ENCODE data around the gene LRMDA.

The LRMDA gene

GRCh38 chr10:75431180-75432111 lies at the start of gene LRMDA:
Gene LRMDA (plus strand): TSS chr10:75431624.
- DNase-seq: peak; percentile 42

DNA sequence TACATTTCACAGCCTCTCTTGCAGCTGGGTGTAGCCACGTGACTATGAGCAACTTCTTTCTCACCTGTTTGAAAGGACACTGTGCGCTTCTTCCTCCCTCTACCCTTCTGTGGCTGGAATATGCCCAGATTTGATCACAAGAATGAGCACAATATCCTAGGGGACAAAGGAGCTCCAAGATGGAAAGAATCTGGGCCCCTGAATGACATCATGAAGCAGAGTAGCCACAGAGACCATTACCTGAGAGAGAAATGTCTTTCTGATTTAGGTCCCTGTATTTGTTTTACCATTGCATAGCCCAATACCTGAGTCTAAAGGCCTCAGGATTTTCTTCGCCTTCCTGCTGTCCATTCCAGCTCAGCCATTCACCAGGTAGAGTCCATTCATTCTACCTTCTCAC lies 45.3 kb upstream of the LRMDA start:
- no peak for DNase-seq

DNA sequence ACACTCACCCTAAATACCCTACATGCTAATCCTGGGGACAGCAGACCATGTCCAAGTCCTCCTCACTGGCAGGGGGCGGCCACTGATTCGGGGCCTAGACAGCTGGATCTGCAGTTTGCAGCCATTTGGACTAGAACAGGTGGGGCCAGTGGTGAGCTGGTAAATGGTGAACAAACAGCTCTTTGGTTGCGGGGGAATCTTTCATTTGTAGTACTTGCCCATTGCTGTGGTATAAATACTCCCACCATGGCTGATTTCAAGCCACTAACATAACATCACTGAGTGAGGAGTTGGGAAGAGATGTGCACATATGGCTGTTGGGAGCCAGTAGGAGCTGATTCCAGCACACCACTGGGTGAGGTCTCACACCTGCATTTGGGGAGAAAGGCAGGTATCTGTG lies 43.3 kb upstream of the LRMDA start:
- DNase-seq: no peak

GRCh38 chr10:75390178-75390577 lies 41.2 kb upstream of the LRMDA start:
- DNase-seq: no peak

GRCh38 chr10:75392271-75392670 lies 39.2 kb upstream of the LRMDA start:
- no peak for DNase-seq

- no peak for DNase-seq
These were observed 38.7 kb upstream of the LRMDA start for GRCh38 chr10:75392744-75393143.

DNA sequence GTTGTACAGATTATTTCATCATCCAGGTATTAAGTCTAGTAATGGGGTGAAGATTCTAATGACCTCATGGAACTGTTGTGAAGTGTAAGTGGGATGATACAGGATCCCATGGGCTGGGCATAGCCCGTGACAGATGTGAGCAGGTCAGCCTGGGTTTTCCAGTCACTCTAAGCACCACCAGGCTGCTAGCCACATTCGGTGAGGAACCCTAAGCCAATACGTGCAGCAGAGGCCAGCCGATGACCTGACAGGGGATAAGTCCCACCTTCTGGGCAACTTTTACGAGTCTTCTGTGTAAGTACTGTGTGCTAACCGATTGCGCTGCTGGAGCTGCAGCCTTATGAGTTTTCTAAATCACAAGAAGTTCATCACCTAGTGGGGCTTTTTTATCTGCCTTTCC lies 37.2 kb upstream of the LRMDA start:
- DNase-seq: no peak

GRCh38 chr10:75395066-75395931 lies 36.1 kb upstream of the LRMDA start:
- peak; percentile 88 for DNase-seq

GRCh38 chr10:75395932-75396630 lies 35.3 kb upstream of the LRMDA start:
- peak; percentile 74 for DNase-seq

DNA sequence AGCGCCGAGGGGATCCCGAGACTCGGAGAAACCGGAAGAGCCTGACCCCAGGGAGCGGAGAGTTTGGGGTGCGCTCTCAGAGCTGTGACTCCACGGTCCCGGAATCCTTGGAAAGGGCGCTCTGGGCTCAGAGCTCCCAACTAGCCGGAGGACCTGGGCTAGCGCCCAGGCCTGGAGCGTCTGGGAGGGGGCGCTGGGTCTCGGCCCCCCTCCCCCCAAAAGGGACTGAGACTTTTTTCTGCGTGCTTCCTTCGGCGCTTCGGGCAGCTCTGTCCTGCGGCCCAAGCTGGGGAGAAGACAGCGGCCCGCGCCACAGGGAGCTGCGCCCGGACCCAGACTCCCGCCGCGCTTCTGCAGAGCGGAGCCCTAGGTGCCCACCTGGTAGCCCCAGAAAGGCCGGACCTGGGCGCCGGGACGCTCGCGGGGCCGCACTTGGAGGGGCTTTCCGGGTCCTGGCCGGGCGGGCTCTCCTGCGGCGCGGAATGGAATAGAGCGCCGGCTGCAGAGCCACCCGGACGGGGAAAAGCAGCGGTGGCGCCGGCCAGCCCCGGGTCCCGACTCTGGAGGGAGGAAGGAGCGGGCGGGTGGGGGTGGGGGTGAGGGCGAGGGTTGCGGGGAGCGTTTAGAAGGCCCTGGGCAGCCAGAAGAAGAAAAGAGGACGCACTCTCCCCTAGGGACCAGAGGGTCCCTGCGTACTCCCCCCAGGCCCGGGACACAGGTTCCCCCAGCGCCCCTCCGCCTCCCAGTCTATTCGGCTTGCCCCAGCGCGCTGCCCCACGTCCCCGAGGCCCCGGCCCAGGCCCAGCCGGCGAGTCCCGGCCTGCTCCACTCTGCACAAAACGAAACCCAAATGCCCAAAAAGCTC lies 34.6 kb upstream of the LRMDA start:
- DNase-seq: peak; percentile 65

DNA sequence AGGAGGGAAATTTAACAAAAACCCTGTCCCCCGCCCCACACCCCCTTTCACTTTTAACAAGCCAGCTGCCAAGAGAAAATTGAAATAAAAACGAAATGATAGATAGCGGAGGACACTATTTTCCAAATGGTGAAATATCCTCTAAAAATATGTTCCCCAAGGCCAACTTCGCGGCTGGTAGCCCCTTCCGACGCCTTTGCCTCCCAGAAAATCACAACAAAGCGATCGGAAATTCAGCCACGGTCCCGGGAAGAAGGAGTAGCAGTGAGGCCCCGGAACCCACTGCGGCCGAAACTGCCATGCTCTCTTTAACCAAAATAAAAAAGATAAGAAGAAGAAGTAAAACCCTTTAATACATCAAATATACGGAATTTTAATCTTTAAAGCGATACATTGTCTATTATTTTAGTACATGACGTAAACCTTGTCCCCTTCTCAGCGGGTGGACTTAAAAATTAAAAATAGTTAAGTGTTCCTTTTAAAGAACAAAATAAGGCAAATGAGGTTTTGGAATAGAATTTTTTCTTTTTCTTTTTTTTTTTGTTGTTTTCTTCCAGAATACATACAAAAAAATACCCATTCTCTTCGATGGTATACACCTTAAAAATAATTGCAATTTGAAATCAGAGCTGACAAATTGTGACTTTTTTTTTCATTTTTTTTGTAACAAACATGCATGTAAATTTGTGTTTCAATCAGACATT lies 33.8 kb upstream of the LRMDA start:
- DNase-seq: peak; percentile 68

DNA sequence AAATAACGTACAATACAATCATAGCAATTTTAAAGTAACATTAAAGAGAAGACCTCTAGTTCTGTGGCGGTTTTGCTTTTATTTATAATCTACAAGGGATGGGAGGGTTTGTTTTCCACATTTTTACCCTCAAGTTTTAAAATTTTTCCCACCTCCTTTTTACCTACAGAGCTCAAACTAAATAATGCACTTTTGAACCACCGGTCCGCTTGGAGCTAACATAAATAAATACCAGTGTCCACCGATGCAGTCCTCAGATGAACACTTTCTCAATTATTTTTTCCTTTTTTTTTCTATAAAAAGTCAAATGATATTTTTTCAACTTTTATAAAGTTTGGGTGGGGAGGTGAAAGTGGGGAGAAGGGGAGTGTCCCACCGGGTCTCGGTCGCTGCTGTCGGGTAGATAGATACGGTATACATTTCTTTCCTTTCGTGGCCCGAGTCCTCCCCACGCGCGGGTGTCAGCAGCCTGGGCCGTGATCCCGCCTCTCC lies 33.2 kb upstream of the LRMDA start:
- peak; percentile 60 for DNase-seq

DNA sequence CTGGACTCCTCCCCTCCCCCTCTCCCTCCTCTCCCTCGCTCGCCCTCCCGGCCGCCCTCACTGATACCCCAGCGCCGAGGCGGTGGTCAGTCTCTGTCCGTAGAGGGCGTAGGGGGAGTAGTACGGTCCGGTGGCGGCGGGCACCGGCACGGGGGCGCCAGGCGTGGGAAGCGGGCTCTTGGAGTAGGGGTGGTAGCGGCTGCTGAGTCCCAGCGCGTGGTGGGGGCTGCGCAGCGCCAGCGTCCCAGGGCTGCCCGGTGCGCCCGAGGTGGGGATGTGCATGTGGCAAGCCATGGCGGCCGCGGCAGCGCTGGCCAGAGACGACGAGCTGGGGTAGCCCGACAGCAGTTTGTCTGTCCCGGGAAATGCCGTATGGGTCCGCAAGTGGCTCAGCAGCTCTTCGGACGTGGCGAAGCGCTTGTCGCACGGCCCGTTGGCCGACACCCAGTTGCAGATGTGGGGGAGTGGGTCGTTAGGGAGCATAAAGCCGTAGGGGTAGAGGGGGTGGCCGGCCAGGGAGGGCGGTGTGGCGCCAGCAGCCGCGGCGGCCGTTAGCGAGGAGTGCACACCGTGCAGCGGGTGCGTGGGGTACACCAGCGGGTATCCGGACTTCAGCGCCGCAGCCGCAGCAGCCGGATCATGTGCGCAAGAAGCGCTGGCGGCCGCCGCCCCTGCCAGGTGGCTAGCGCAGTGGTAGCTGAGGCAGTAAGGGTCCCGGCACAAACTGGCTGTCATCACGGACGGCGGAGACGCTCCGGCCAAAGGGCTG lies 32.5 kb upstream of the LRMDA start:
- peak; percentile 74 for DNase-seq

DNA sequence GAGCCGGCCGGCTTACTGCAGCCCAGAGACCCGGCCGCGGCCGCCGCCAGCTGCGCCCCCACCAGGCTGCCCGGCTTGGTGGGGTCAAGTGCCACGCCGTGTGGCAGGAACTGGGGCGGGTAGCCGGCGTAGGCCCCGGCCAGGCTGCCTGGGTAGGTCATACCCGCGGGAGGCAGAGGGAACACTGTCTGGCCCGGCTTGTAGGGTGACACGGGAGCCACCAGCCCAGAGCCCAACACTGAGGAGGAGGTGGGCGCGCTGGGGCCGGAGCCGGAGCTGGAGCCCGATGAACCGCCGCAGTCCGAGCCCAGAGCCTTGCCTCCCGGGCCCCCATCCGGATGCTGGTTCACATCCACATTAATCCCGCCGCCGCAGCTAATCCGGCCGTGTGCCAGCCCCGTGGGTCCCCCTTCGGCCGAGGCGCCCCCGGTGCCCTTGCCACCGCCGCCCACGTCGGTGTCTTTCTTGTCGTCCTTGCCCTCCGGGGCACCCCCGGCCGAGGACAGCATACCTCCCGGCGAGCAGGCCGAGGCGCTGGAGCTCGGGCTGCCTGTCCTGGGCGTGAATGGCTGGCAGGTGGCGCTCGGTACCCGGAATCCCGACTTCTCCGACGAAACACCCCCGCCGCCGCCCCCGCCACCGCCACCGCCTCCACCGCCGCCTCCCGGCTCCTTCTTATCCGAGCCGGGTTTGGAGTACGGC lies 31.8 kb upstream of the LRMDA start:
- DNase-seq: peak; percentile 90

GRCh38 chr10:75400163-75400770 lies 31.2 kb upstream of the LRMDA start:
- DNase-seq: peak; percentile 76

- peak; percentile 83 for DNase-seq
These were observed 30.5 kb upstream of the LRMDA start for GRCh38 chr10:75400771-75401568.

DNA sequence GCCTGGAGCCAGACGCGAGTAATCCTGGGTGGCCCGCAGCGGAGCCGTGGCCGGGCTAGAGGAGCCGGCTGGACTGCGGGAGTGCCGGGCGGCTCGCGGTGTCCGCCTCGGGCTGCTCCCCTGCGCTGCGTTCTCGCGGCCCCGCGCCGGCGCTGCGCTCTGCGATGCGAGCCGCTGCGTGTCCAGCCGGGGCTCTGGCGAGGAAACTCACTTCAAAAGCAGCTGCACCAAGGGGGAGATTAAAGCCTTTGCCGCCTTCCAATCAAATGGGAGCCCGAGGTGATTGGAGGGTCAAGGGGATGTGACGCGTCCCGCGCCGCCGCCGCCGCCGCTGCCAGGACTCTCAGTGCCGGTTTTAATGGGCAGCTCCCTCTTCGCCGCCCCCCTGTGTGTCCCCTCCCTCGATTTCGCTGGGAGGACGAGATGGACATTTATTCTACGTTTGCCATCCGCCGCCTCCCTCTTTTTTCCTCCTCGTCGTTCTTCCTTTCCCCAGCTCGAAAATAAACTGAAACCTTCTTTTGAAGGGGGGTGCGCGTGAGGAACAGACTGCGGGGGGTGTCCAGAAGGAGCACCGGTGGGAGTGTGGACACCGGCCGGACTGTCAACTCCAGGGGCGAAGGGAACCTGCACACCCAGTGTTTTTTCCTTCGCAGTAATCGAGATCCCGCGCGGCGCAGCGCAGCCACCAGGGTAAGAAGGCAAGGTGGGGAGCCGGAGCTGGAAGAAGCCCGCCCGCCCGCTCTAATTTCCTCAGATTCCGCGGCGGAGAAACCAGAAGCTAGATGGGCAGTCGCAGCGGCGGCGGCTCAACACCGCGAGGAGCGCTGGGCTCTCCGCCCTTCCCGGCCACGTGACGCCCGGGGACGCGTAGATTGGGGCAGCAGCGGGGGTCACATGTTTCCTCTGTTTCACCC lies 29.6 kb upstream of the LRMDA start, which contains the start of gene ZNF503:
TSS of gene ZNF503 (minus strand) at position 196 of the 917 bp plus-strand sequence. CDS start 345 bp downstream, outside the sequence.
- DNase-seq: peak; percentile 99

Data from eye (tissue), 1 donor.